ENCODE results near the gene CMIP. TPM values are rescaled to one million over a fixed set of nuclear protein-coding genes. Genes with fewer than 3 reads are reported as not detected.
A peak's percentile ranks its signal among the peaks of the same experiment; 100 is the strongest.

Gene CMIP
- total RNA-seq, 2 donors from 2014 or later: 30.1 to 95.1 TPM

- intact Hi-C loops (cut with DNase I): no loop called here
- 48% methylated on average over 8 of the region's 8 CpGs for WGBS
- no peaks in the 10 kb centered on the region for H3K27me3 ChIP-seq (replicated peaks; ENCODE audit: insufficient read depth)
- H3K4me3 ChIP-seq: no peak overlapping the region
- peak overlapping the region in 1 of 2 donors; percentile 11 for H3K27ac ChIP-seq
- no peak for DNase-seq (ENCODE audit: low spot score)
- H3K4me1 ChIP-seq (replicated peaks): peaks cover 4% of the 10 kb centered on the region
- H3K9me3 ChIP-seq: no peaks in the 10 kb centered on the region
- no peaks in the 10 kb centered on the region for H3K36me3 ChIP-seq
- TF ChIP-seq POLR2A (IDR thresholded peaks at IDR 0.05): no peak
- TF ChIP-seq POLR2AphosphoS5 (IDR thresholded peaks at IDR 0.05): no peak
- no peak for TF ChIP-seq CTCF (IDR thresholded peaks at IDR 0.05)
These were observed 124.1 kb downstream of the CMIP start for GRCh38 chr16:81568749-81569087.

- Histone ChIP-seq H3K27me3 (replicated peaks; ENCODE audit: insufficient read depth) (no peaks in the 10 kb centered on the region), H3K27ac (peak overlapping the region in 1 of 2 donors; percentile 49), H3K36me3 (no peaks in the 10 kb centered on the region), H3K4me1 (replicated peaks) (peaks cover 4% of the 10 kb centered on the region), H3K4me3 (no peak overlapping the region), H3K9me3 (no peaks in the 10 kb centered on the region)
- no peak for TF ChIP-seq POLR2A (IDR thresholded peaks at IDR 0.05)
- no peak for TF ChIP-seq CTCF (IDR thresholded peaks at IDR 0.05)
- TF ChIP-seq POLR2AphosphoS5 (IDR thresholded peaks at IDR 0.05): peak; percentile 64
- DNase-seq (ENCODE audit: low spot score): peak; percentile 77
- WGBS: 49% methylated on average over 11 of the region's 11 CpGs
- intact Hi-C loops (cut with DNase I): no loop called here
These were observed 124.9 kb downstream of the CMIP start for GRCh38 chr16:81569361-81570034.

DNA sequence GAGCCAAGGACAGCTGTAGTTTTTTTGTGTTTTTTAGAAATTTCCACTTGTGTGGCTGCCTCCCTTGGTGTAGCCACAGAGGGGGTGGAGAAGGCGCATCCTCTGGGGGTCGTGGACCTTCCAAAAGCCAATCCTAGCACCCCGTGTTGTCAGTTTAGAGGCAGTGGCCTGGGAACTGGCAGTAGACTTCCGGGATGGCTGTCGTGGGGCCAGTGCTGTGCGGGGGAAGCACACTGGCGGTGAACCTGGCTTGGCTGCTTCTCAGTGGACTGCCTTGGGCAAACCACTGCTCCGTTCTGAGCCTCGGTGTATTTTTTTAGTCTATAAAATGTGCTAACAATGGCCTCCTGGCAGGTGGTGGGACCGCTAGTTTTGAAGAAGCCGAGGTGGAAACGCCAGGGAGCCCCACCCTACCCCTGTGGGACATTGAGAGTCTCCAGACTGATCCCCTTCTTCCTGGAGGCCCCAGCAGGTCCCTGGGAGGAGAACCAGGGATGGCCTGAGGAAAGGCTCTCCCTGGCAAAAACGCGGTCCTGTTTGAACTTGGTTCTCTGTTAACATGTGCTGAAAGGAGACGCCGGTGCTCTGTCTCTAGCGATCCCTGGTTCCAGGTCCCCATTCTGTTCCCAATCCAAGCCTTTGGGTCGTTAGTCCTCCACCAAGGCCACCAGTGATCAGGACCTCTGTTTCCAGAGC, 125.7 kb downstream of the CMIP start:
- Histone ChIP-seq H3K4me3 (no peak overlapping the region), H3K9me3 (no peaks in the 10 kb centered on the region), H3K27ac (peak overlapping the region; percentile 49 to 61), H3K27me3 (replicated peaks; ENCODE audit: insufficient read depth) (no peaks in the 10 kb centered on the region), H3K4me1 (replicated peaks) (peaks cover 4% of the 10 kb centered on the region), H3K36me3 (no peaks in the 10 kb centered on the region)
- 39% methylated on average over 18 of the region's 18 CpGs for WGBS
- TF ChIP-seq POLR2A (IDR thresholded peaks at IDR 0.05): no peak
- TF ChIP-seq CTCF (IDR thresholded peaks at IDR 0.05): no peak
- no peak for TF ChIP-seq POLR2AphosphoS5 (IDR thresholded peaks at IDR 0.05)
- intact Hi-C loops (cut with DNase I): no loop called here
- peak; percentile 39 for DNase-seq (ENCODE audit: low spot score)

GRCh38 chr16:81571175-81571574, 126.6 kb downstream of the CMIP start:
- 94% methylated on average over 4 of the region's 4 CpGs for WGBS
- H3K9me3 ChIP-seq: no peaks in the 10 kb centered on the region
- H3K36me3 ChIP-seq: no peaks in the 10 kb centered on the region
- TF ChIP-seq CTCF (IDR thresholded peaks at IDR 0.05) (no peak), POLR2A (IDR thresholded peaks at IDR 0.05) (no peak), POLR2AphosphoS5 (IDR thresholded peaks at IDR 0.05) (no peak)
- intact Hi-C loops (cut with DNase I): no loop called here
- H3K27ac ChIP-seq: no peak overlapping the region
- DNase-seq (ENCODE audit: low spot score): no peak
- H3K4me1 ChIP-seq (replicated peaks): peaks cover 4% of the 10 kb centered on the region
- no peak overlapping the region for H3K4me3 ChIP-seq
- no peaks in the 10 kb centered on the region for H3K27me3 ChIP-seq (replicated peaks; ENCODE audit: insufficient read depth)

All from prostate gland (tissue), 2 donors.